Measurements from ENCODE around the gene OSBPL6. TPM values are rescaled to one million over a fixed set of nuclear protein-coding genes. Genes with fewer than 3 reads are reported as not detected.
"Not testable (repeated sequence)": the region's sequence is repeated elsewhere in the genome, so short reads cannot be mapped to it uniquely, and the experiment has no call there.

OSBPL6 gene
- total RNA-seq, 1 experiment from 2014 or later, result 3.1 TPM

DNA sequence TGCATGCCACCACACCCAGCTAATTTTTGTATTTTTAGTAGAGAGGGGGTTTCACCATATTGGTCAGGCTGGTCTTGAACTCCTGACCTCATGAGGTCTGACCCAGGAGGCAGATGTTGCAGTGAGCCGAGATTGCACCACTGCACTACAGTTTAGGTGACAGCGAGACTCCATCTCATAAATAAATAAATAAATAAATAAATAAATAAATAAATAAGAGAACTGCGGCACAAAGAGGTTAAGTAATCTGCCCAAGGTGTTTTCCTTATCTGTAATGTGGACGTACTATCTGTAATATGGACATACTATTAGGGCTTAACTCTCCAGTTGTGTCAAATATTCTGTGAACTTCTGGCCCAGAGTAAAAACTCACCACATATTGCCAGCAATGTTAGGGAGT, 4.1 kb downstream of the OSBPL6 start:
- not testable (repeated sequence) for DNase-seq (ENCODE audit: low spot score)

DNA sequence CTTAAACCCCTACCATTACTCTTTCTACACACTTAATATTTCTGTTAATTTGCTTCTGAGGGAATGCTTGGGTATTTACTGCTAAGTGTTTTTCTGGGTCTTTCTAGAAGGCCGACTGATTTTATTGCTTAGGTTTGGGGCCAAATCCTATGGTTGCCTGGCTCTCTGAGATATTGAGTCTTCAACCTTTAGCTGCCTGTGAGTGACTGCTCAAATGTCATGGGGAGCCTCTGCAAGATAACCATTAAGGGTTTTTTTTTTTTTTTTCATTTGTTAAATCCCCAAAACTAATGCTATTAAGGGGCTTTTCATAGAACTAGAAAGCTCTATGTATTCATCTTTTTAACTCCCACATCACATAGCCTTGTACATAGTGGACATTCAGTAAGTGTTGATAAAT, 5.0 kb downstream of the OSBPL6 start:
- DNase-seq (ENCODE audit: low spot score), result no peak

DNA sequence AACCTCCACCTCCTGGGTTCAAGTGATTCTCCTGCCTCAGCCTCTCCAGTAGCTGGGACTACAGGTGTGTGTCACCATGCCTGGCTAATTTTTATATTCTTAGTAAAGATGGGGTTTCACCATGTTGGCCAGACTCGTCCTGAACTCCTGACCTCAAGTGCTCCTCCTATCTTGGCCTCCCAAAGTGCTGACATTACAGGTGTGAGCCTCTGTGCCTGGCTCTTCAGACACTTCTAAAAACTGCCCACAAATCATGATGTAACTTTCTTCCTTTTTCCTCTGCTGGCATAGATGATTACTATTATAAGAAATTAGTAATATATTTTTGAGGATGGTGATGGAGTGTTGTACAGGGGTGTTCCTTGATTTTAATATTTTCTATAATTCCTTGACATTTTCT, 6.0 kb downstream of the OSBPL6 start:
- DNase-seq (ENCODE audit: low spot score), result no peak

DNA sequence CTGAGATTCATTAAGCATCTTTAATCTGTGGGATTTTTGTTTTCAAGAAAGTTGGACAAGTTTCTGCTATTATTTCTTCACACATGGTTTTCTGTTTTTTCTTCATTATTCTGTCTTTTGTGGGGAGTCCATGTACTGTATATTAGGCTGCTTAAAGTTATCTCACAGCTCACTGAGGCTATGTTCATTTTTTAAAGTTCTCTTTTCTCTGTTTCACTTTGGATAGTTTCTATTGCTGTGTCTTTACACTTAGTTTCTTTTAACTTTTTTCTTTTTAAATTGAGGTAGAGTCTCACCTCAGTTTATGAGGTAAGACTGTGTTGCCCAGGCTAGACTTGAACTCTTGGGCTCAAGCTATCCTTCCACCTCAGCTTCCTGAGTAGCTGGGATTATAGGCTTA, 8.6 kb downstream of the OSBPL6 start:
- DNase-seq (ENCODE audit: low spot score), result no peak

- no peak for DNase-seq (ENCODE audit: low spot score)
These were observed 10.7 kb downstream of the OSBPL6 start for GRCh38 chr2:178204977-178205376.

- peak; percentile 57 for DNase-seq (ENCODE audit: low spot score)
These were observed 11.7 kb downstream of the OSBPL6 start for GRCh38 chr2:178205853-178206521.

GRCh38 chr2:178208336-178208735, 14.0 kb downstream of the OSBPL6 start:
- no peak for DNase-seq (ENCODE audit: low spot score)

- no peak for DNase-seq (ENCODE audit: low spot score)
These were observed 14.5 kb downstream of the OSBPL6 start for GRCh38 chr2:178208817-178209216.

DNA sequence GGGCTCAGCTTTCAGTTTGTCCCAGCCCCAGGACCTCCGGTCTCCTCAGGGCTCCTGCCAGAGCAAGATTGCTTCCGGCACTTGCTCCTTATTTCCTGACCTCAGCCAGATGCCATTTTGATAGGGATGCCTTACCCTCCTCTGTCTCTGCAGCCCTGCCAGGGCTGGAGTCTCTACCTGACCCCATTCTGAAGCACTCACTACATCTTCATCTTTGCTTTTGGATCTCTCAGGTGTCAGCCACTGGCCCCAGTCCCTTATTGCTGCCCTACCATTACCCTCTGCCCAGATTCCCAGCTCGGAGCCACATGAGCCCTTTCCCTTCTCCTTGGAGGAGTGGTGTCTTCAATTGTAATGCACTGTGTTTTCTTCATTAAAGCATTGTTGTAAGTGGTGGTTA, 17.1 kb downstream of the OSBPL6 start:
- DNase-seq (ENCODE audit: low spot score), result no peak

- DNase-seq (ENCODE audit: low spot score), result no peak
These were observed 17.6 kb downstream of the OSBPL6 start for GRCh38 chr2:178211943-178212342.

GRCh38 chr2:178213991-178214390, 19.7 kb downstream of the OSBPL6 start:
- DNase-seq (ENCODE audit: low spot score), result no peak

DNA sequence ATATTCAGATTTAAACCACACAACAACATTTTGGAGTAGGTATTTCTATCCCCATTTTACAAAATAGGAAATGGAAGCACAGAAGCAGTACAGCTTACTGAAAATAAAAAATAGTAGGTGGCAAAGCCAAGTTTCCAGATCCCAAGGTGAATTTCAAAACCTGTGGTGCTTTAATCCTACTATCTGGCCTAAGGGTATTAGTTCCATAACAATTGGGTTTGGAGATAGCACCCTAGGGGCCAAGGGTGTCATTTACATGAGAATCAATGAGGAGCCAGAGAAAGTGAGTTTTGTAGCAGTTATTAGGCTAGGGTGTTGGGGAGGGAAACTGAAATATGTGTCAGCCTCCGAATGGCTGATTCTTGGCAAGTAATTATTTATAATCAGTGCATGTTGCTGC, 24.9 kb downstream of the OSBPL6 start:
- no peak for DNase-seq (ENCODE audit: low spot score)

- DNase-seq (ENCODE audit: low spot score), result no peak
These were observed 26.5 kb downstream of the OSBPL6 start for GRCh38 chr2:178220814-178221213.

GRCh38 chr2:178221556-178221955, 27.2 kb downstream of the OSBPL6 start:
- no peak for DNase-seq (ENCODE audit: low spot score)

- no peak for DNase-seq (ENCODE audit: low spot score)
These were observed 29.5 kb downstream of the OSBPL6 start for GRCh38 chr2:178223806-178224205.

DNA sequence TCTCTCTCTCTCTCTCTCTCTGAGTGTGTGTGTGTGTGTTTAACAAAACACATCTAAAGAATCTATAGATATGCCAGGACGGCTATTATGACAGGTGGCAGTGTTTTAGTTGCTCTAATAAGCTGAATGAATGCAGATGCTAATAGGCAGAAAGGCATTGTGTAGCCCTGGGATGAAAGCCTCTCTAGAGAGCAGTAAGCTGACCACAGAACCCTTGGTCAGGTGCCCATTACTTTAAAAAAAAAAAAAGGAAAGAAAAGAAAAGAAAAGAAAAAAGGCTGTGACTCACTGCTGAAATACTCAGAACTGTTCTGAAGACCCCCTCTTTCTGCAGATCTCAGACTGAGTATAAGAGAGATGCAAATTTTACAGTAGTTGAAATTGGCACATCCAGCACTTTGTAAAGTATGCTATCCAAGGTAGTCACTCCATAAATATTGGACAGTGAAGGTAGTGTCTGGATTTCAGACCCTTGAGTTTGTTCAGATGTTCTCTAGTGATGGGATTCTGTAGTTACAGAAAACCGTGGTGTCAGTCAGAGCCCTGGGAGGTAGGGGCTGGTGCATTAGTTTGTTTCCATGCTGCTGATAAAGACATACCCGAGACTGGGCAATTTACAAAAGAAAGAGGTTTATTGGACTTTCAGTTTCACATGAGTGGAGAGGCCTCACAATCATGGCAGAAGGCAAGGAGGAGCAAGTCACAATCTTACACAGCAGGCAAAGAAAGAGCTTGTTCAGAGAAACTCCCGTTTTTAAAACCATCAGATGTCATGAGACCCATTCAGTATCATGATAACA, 30.9 kb downstream of the OSBPL6 start:
- peak; percentile 35 for DNase-seq (ENCODE audit: low spot score)

DNA sequence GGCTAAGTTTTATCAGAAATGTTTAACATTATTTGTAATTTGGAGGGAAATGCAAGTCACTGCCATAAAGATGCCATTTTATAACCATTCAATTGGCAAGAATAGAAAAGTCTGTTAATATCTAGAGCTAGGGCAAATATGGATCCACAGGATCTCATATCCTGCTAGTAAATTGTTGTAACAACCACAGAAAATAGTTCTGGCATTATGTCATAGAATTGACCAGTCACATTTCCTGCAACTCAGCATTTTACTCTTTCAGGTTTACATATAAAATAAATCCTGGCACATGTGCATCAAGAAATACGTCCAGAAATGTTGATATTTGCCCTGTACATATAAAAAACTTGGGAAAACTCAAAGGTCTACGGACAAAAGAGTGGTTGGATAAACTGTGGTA, 32.9 kb downstream of the OSBPL6 start:
- DNase-seq (ENCODE audit: low spot score), result peak; percentile 25

GRCh38 chr2:178229927-178230326, 35.6 kb downstream of the OSBPL6 start:
- DNase-seq (ENCODE audit: low spot score), result no peak

DNA sequence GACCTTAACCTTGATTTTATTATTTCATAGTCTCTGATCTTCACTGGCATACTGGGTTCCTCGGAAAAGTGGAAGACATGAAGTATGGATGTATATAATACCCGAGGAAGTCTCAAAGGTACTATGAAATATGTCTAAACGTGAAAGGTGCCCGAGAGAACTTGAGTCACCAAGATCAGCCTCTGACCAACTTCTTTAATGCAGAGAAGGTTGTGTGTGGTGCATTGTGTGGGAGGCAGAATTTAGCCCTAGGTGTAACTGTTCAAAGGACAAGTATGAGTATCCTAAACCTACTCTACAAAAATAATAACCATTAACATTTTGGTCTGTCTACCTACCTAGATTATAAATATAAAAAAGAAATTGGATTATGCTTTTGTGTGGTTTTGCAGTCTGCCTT, 36.1 kb downstream of the OSBPL6 start:
- DNase-seq (ENCODE audit: low spot score), result no peak

- DNase-seq (ENCODE audit: low spot score), result no peak
These were observed 39.1 kb downstream of the OSBPL6 start for GRCh38 chr2:178233428-178233827.

GRCh38 chr2:178234648-178235047, 40.3 kb downstream of the OSBPL6 start:
- no peak for DNase-seq (ENCODE audit: low spot score)

- DNase-seq (ENCODE audit: low spot score), result no peak
These were observed 43.3 kb downstream of the OSBPL6 start for GRCh38 chr2:178237488-178238153.

- peak; percentile 60 for DNase-seq (ENCODE audit: low spot score)
These were observed 43.8 kb downstream of the OSBPL6 start for GRCh38 chr2:178238154-178238521.

Measured in A172 (cell line).